ENCODE results near the gene ICE2.

GRCh38 chr15:60514261-60514881, 35.4 kb upstream of the ICE2 start:
- no peak for TF ChIP-seq CTCF (IDR thresholded peaks at IDR 0.05)
- TF ChIP-seq POLR2A (IDR thresholded peaks at IDR 0.05): no peak

Measured in breast epithelium (tissue), 3 donors.